ENCODE measurements around the gene KCNH1.

KCNH1 gene

GRCh38 chr1:210758761-210759160, 375.2 kb downstream of the KCNH1 start:
- H3K36me3 Mint-ChIP-seq (ENCODE audit: low read depth) = no peaks in the 10 kb centered on the region

GRCh38 chr1:210758261-210758660, 375.7 kb downstream of the KCNH1 start:
- DNase-seq (ENCODE audit: low spot score) = no peak
- no peaks in the 10 kb centered on the region for H3K9me3 Mint-ChIP-seq
- H3K27ac Mint-ChIP-seq = no peak overlapping the region
- no peaks in the 10 kb centered on the region for H3K36me3 Mint-ChIP-seq (ENCODE audit: low read depth)
- H3K4me1 Mint-ChIP-seq (ENCODE audit: low read depth) = no peaks in the 10 kb centered on the region
- H3K27me3 Mint-ChIP-seq (ENCODE audit: low read depth) = no peaks in the 10 kb centered on the region
- no peak overlapping the region for H3K4me3 Mint-ChIP-seq

More at GRCh38 chr1:210758761-210759160, 375.2 kb downstream of the KCNH1 start:
- Mint-ChIP-seq H3K27ac (no peak overlapping the region), H3K4me1 (ENCODE audit: low read depth) (no peaks in the 10 kb centered on the region), H3K4me3 (no peak overlapping the region), H3K27me3 (ENCODE audit: low read depth) (no peaks in the 10 kb centered on the region), H3K9me3 (no peaks in the 10 kb centered on the region)
- DNase-seq (ENCODE audit: low spot score) = no peak

- Mint-ChIP-seq H3K4me3 (no peak overlapping the region), H3K9me3 (no peaks in the 10 kb centered on the region)
- DNase-seq (ENCODE audit: low spot score) = no peak
Observed at GRCh38 chr1:210757677-210758076, 376.3 kb downstream of the KCNH1 start.

GRCh38 chr1:210755991-210756659, 377.8 kb downstream of the KCNH1 start:
- H3K4me1 Mint-ChIP-seq (ENCODE audit: low read depth) = no peaks in the 10 kb centered on the region
- H3K27me3 Mint-ChIP-seq (ENCODE audit: low read depth) = no peaks in the 10 kb centered on the region
- no peak overlapping the region for H3K4me3 Mint-ChIP-seq
- no peaks in the 10 kb centered on the region for H3K9me3 Mint-ChIP-seq
- DNase-seq (ENCODE audit: low spot score) = no peak
- no peak overlapping the region for H3K27ac Mint-ChIP-seq
- no peaks in the 10 kb centered on the region for H3K36me3 Mint-ChIP-seq (ENCODE audit: low read depth)

More at GRCh38 chr1:210757677-210758076, 376.3 kb downstream of the KCNH1 start:
- H3K4me1 Mint-ChIP-seq (ENCODE audit: low read depth) = no peaks in the 10 kb centered on the region
- no peak overlapping the region for H3K27ac Mint-ChIP-seq
- H3K36me3 Mint-ChIP-seq (ENCODE audit: low read depth) = no peaks in the 10 kb centered on the region
- no peaks in the 10 kb centered on the region for H3K27me3 Mint-ChIP-seq (ENCODE audit: low read depth)

GRCh38 chr1:210754878-210755665, 378.9 kb downstream of the KCNH1 start:
- no peaks in the 10 kb centered on the region for H3K36me3 Mint-ChIP-seq (ENCODE audit: low read depth)
- no peak for DNase-seq (ENCODE audit: low spot score)
- no peaks in the 10 kb centered on the region for H3K27me3 Mint-ChIP-seq (ENCODE audit: low read depth)
- H3K27ac Mint-ChIP-seq = no peak overlapping the region
- H3K4me3 Mint-ChIP-seq = no peak overlapping the region
- H3K9me3 Mint-ChIP-seq = no peaks in the 10 kb centered on the region
- no peaks in the 10 kb centered on the region for H3K4me1 Mint-ChIP-seq (ENCODE audit: low read depth)

- Mint-ChIP-seq H3K9me3 (no peaks in the 10 kb centered on the region), H3K4me1 (ENCODE audit: low read depth) (no peaks in the 10 kb centered on the region), H3K27ac (no peak overlapping the region), H3K4me3 (no peak overlapping the region), H3K36me3 (ENCODE audit: low read depth) (no peaks in the 10 kb centered on the region), H3K27me3 (ENCODE audit: low read depth) (no peaks in the 10 kb centered on the region)
- no peak for DNase-seq (ENCODE audit: low spot score)
Observed at GRCh38 chr1:210751911-210752310, 382.0 kb downstream of the KCNH1 start.

- DNase-seq (ENCODE audit: low spot score) = no peak
- H3K27ac Mint-ChIP-seq = no peak overlapping the region
- no peaks in the 10 kb centered on the region for H3K4me1 Mint-ChIP-seq (ENCODE audit: low read depth)
- no peaks in the 10 kb centered on the region for H3K36me3 Mint-ChIP-seq (ENCODE audit: low read depth)
- H3K27me3 Mint-ChIP-seq (ENCODE audit: low read depth) = no peaks in the 10 kb centered on the region
- H3K4me3 Mint-ChIP-seq = no peak overlapping the region
- H3K9me3 Mint-ChIP-seq = no peaks in the 10 kb centered on the region
Observed at GRCh38 chr1:210750468-210750867, 383.5 kb downstream of the KCNH1 start.

GRCh38 chr1:210748796-210749195, 385.2 kb downstream of the KCNH1 start:
- H3K4me1 Mint-ChIP-seq (ENCODE audit: low read depth) = no peaks in the 10 kb centered on the region
- no peak overlapping the region for H3K4me3 Mint-ChIP-seq
- no peak overlapping the region for H3K27ac Mint-ChIP-seq
- H3K36me3 Mint-ChIP-seq (ENCODE audit: low read depth) = no peaks in the 10 kb centered on the region
- DNase-seq (ENCODE audit: low spot score) = no peak
- no peaks in the 10 kb centered on the region for H3K9me3 Mint-ChIP-seq
- no peaks in the 10 kb centered on the region for H3K27me3 Mint-ChIP-seq (ENCODE audit: low read depth)

- H3K9me3 Mint-ChIP-seq = no peaks in the 10 kb centered on the region
- H3K4me1 Mint-ChIP-seq (ENCODE audit: low read depth) = no peaks in the 10 kb centered on the region
- H3K4me3 Mint-ChIP-seq = no peak overlapping the region
- H3K27me3 Mint-ChIP-seq (ENCODE audit: low read depth) = no peaks in the 10 kb centered on the region
- H3K36me3 Mint-ChIP-seq (ENCODE audit: low read depth) = no peaks in the 10 kb centered on the region
- H3K27ac Mint-ChIP-seq = no peak overlapping the region
- DNase-seq (ENCODE audit: low spot score) = no peak
Observed at GRCh38 chr1:210747890-210748289, 386.1 kb downstream of the KCNH1 start.

GRCh38 chr1:210747112-210747511, 386.8 kb downstream of the KCNH1 start:
- Mint-ChIP-seq H3K36me3 (ENCODE audit: low read depth) (no peaks in the 10 kb centered on the region), H3K27me3 (ENCODE audit: low read depth) (no peaks in the 10 kb centered on the region), H3K27ac (no peak overlapping the region), H3K9me3 (no peaks in the 10 kb centered on the region), H3K4me1 (ENCODE audit: low read depth) (no peaks in the 10 kb centered on the region), H3K4me3 (no peak overlapping the region)
- DNase-seq (ENCODE audit: low spot score) = no peak

- Mint-ChIP-seq H3K4me3 (no peak overlapping the region), H3K27me3 (ENCODE audit: low read depth) (no peaks in the 10 kb centered on the region), H3K36me3 (ENCODE audit: low read depth) (no peaks in the 10 kb centered on the region), H3K9me3 (no peaks in the 10 kb centered on the region), H3K4me1 (ENCODE audit: low read depth) (no peaks in the 10 kb centered on the region), H3K27ac (no peak overlapping the region)
- no peak for DNase-seq (ENCODE audit: low spot score)
Observed at GRCh38 chr1:210746024-210746731, 387.8 kb downstream of the KCNH1 start.

GRCh38 chr1:210743038-210743437, 390.9 kb downstream of the KCNH1 start:
- no peaks in the 10 kb centered on the region for H3K27me3 Mint-ChIP-seq (ENCODE audit: low read depth)
- no peaks in the 10 kb centered on the region for H3K9me3 Mint-ChIP-seq
- DNase-seq (ENCODE audit: low spot score) = no peak
- H3K27ac Mint-ChIP-seq = no peak overlapping the region
- no peaks in the 10 kb centered on the region for H3K4me1 Mint-ChIP-seq (ENCODE audit: low read depth)
- no peak overlapping the region for H3K4me3 Mint-ChIP-seq
- H3K36me3 Mint-ChIP-seq (ENCODE audit: low read depth) = no peaks in the 10 kb centered on the region

GRCh38 chr1:210741564-210741963, 392.4 kb downstream of the KCNH1 start:
- Mint-ChIP-seq H3K9me3 (no peaks in the 10 kb centered on the region), H3K36me3 (ENCODE audit: low read depth) (no peaks in the 10 kb centered on the region), H3K4me1 (ENCODE audit: low read depth) (no peaks in the 10 kb centered on the region), H3K27me3 (ENCODE audit: low read depth) (no peaks in the 10 kb centered on the region), H3K27ac (no peak overlapping the region), H3K4me3 (no peak overlapping the region)
- no peak for DNase-seq (ENCODE audit: low spot score)

GRCh38 chr1:210739627-210740026, 394.3 kb downstream of the KCNH1 start:
- H3K4me1 Mint-ChIP-seq (ENCODE audit: low read depth) = no peaks in the 10 kb centered on the region
- DNase-seq (ENCODE audit: low spot score) = no peak
- H3K36me3 Mint-ChIP-seq (ENCODE audit: low read depth) = no peaks in the 10 kb centered on the region
- no peaks in the 10 kb centered on the region for H3K9me3 Mint-ChIP-seq
- H3K4me3 Mint-ChIP-seq = no peak overlapping the region
- no peaks in the 10 kb centered on the region for H3K27me3 Mint-ChIP-seq (ENCODE audit: low read depth)
- no peak overlapping the region for H3K27ac Mint-ChIP-seq

Data from T-helper 2 cell treated with Interferon-gamma antibody and Interleukin-4, amounts not matched to agents 5 μg/mL and 100 μg/mL, for 36 hours (primary cell).